ENCODE data around the gene AMIGO1.
"Not testable (repeated sequence)": the region's sequence is repeated elsewhere in the genome, so short reads cannot be mapped to it uniquely, and the experiment has no call there.

AMIGO1 gene

GRCh38 chr1:109483672-109484518 is 25.6 kb downstream of the AMIGO1 start, which contains the start of gene ATXN7L2:
Gene ATXN7L2 (plus strand): TSS chr1:109483905. CDS start chr1:109483954, 49 bp downstream.
- peak; percentile 84 for DNase-seq (ENCODE audit: low read depth)

- no peak for DNase-seq (ENCODE audit: low read depth)
Observed at GRCh38 chr1:109482791-109483671, 26.5 kb downstream of the AMIGO1 start.

GRCh38 chr1:109482242-109482641 is 27.3 kb downstream of the AMIGO1 start:
- DNase-seq (ENCODE audit: low read depth): no peak

- no peak for DNase-seq (ENCODE audit: low read depth)
Observed at GRCh38 chr1:109481646-109482045, 27.9 kb downstream of the AMIGO1 start.

GRCh38 chr1:109479901-109480300 is 29.6 kb downstream of the AMIGO1 start:
- no peak for DNase-seq (ENCODE audit: low read depth)

- DNase-seq (ENCODE audit: low read depth): no peak
Observed at GRCh38 chr1:109479311-109479710, 30.2 kb downstream of the AMIGO1 start.

- no peak for DNase-seq (ENCODE audit: low read depth)
Observed at GRCh38 chr1:109478806-109479205, 30.7 kb downstream of the AMIGO1 start.

- DNase-seq (ENCODE audit: low read depth): no peak
Observed at GRCh38 chr1:109477821-109478220, 31.7 kb downstream of the AMIGO1 start.

- DNase-seq (ENCODE audit: low read depth): no peak
Observed at GRCh38 chr1:109476825-109477224, 32.7 kb downstream of the AMIGO1 start.

GRCh38 chr1:109475261-109475660 is 34.3 kb downstream of the AMIGO1 start:
- no peak for DNase-seq (ENCODE audit: low read depth)

GRCh38 chr1:109474697-109475096 is 34.8 kb downstream of the AMIGO1 start:
- DNase-seq (ENCODE audit: low read depth): no peak

GRCh38 chr1:109473284-109474057 is 36.1 kb downstream of the AMIGO1 start:
- DNase-seq (ENCODE audit: low read depth): not testable (repeated sequence)

GRCh38 chr1:109472779-109473178 is 36.7 kb downstream of the AMIGO1 start:
- DNase-seq (ENCODE audit: low read depth): no peak

- DNase-seq (ENCODE audit: low read depth): no peak
Observed at GRCh38 chr1:109470245-109470644, 39.3 kb downstream of the AMIGO1 start.

GRCh38 chr1:109468903-109469302 is 40.6 kb downstream of the AMIGO1 start:
- DNase-seq (ENCODE audit: low read depth): no peak

- no peak for DNase-seq (ENCODE audit: low read depth)
Observed at GRCh38 chr1:109468061-109468460, 41.5 kb downstream of the AMIGO1 start.

- no peak for DNase-seq (ENCODE audit: low read depth)
Observed at GRCh38 chr1:109467301-109467777, 42.2 kb downstream of the AMIGO1 start.

- no peak for DNase-seq (ENCODE audit: low read depth)
Observed at GRCh38 chr1:109466452-109467300, 42.9 kb downstream of the AMIGO1 start, which contains the start of gene SYPL2. Gene SYPL2 (plus strand): TSS chr1:109466546. CDS start chr1:109466844, 298 bp downstream.

GRCh38 chr1:109466125-109466451 is 43.4 kb downstream of the AMIGO1 start:
- DNase-seq (ENCODE audit: low read depth): no peak

GRCh38 chr1:109457819-109458218 is 51.7 kb downstream of the AMIGO1 start:
- DNase-seq (ENCODE audit: low read depth): no peak
